HepG2 (cell line): ENCODE data around the gene WEE1. TPM values are rescaled to one million over a fixed set of nuclear protein-coding genes. Genes with fewer than 3 reads are reported as not detected.

Source experiments
- FOXJ3 ChIP-seq: sonication (generic); formaldehyde crosslinking; IDR thresholded peaks from 2 replicates; pipeline ENCODE4 v1.4.0; 2020; ENCODE audit warnings: missing genetic modification reagents, mild to moderate bottlenecking, borderline replicate concordance
- HDAC2 ChIP-seq: sonication (generic); formaldehyde crosslinking; IDR thresholded peaks from 2 replicates; pipeline ENCODE4 v1.4.0; 2020; ENCODE audit warnings: missing genetic modification reagents
- NCOR1 ChIP-seq: fragments of 200-600 bp; sonication (generic); IDR thresholded peaks from 2 replicates; pipeline ENCODE4 v1.7.0; 2017; ENCODE audit warnings: antibody characterized with exemption, low read length, borderline replicate concordance
- NFIB ChIP-seq: sonication (generic); formaldehyde crosslinking; IDR thresholded peaks from 2 replicates; pipeline ENCODE4 v1.9.0; 2021; ENCODE audit warnings: missing genetic modification reagents, mild to moderate bottlenecking, borderline replicate concordance
- NPAS2 ChIP-seq: sonication (generic); formaldehyde crosslinking; IDR thresholded peaks from 2 replicates; pipeline ENCODE4 v1.8.0; 2022; ENCODE audit warnings: mild to moderate bottlenecking, missing genetic modification reagents, borderline replicate concordance
- ZIK1 ChIP-seq: sonication (generic); formaldehyde crosslinking; IDR thresholded peaks from 2 replicates; pipeline ENCODE4 v1.5.0; 2020; ENCODE audit warnings: mild to moderate bottlenecking, low read depth, missing genetic modification reagents, borderline replicate concordance
- ZNF124 ChIP-seq: sonication (generic); formaldehyde crosslinking; IDR thresholded peaks from 2 replicates; pipeline ENCODE4 v1.4.0; 2020; ENCODE audit warnings: missing genetic modification reagents
- ZNF30 ChIP-seq: sonication (generic); formaldehyde crosslinking; IDR thresholded peaks from 2 replicates; pipeline ENCODE4 v1.5.0; 2020; ENCODE audit warnings: mild to moderate bottlenecking, missing genetic modification reagents
- ZNF44 ChIP-seq: sonication (generic); formaldehyde crosslinking; IDR thresholded peaks from 2 replicates; pipeline ENCODE4 v1.5.1; 2020; ENCODE audit warnings: mild to moderate bottlenecking, missing genetic modification reagents
- ZNF558 ChIP-seq: sonication (generic); formaldehyde crosslinking; IDR thresholded peaks from 2 replicates; pipeline ENCODE4 v1.9.0; 2022; ENCODE audit warnings: mild to moderate bottlenecking, missing genetic modification reagents, borderline replicate concordance
- ZNF850 ChIP-seq: sonication (generic); formaldehyde crosslinking; conservative IDR thresholded peaks from 2 replicates; pipeline ENCODE4 v1.9.0; 2021; ENCODE audit warnings: mild to moderate bottlenecking, missing genetic modification reagents
- ZSCAN29 ChIP-seq: sonication (generic); formaldehyde crosslinking; conservative IDR thresholded peaks from 2 replicates; pipeline ENCODE4 v1.4.0; 2020; ENCODE audit warnings: mild to moderate bottlenecking, missing genetic modification reagents
- polyA plus RNA-seq, 8 experiments: library from polyadenylated mRNA; depleted of rRNA in 3 of 8; stranded (reverse) in 7 of 8; unstranded in 1 of 8; fragments of >200 nt; fragmentation: Illumina TruSeq in 4 of 8; extraction: Trizol in 4 of 8; gene quantifications; 2 replicates each; pipeline versions ENCODE4 v1.2.1 to v1.2.3, GENCODE V29; 2011 to 2016; ENCODE audit warnings: low read depth in 4 of 8, missing spikeins in 1 of 8, mixed read lengths in 1 of 8; ENCODE audit not compliant: insufficient read depth in 1 of 8
- total RNA-seq, 5 experiments: library from RNA; depleted of rRNA; stranded (reverse); fragments of >200 nt; fragmentation: Illumina TruSeq; extraction: Trizol; gene quantifications; 2 replicates each; pipeline ENCODE4 v1.2.3, GENCODE V29; 2016; ENCODE audit warnings: low read depth in 1 of 5
- TF ChIP-seq, protein P1 (sequence below): sonication (generic); formaldehyde crosslinking; IDR thresholded peaks from 2 replicates; pipeline ENCODE4 v1.4.0; 2020; ENCODE audit warnings: mild to moderate bottlenecking, missing genetic modification reagents, borderline replicate concordance
- TF ChIP-seq, protein P2 (sequence below): IDR thresholded peaks from 2 replicates; pipeline ENCODE4 v1.6.1; 2018; ENCODE audit warnings: missing genetic modification reagents, mild to moderate bottlenecking, missing compliant biosample characterization
- TF ChIP-seq, protein P3 (sequence below): fragments of 450-650 bp; IDR thresholded peaks from 2 replicates; pipeline ENCODE4 v1.6.1; 2016
- TF ChIP-seq, protein P4 (sequence below): sonication (generic); formaldehyde crosslinking; IDR thresholded peaks from 2 replicates; pipeline ENCODE4 v1.9.0; 2021; ENCODE audit warnings: missing genetic modification reagents, borderline replicate concordance
- TF ChIP-seq, protein P5 (sequence below): sonication (generic); formaldehyde crosslinking; IDR thresholded peaks from 2 replicates; pipeline ENCODE4 v1.4.0; 2020; ENCODE audit warnings: missing genetic modification reagents, mild to moderate bottlenecking, borderline replicate concordance
- TF ChIP-seq, protein P6 (sequence below): sonication (generic); formaldehyde crosslinking; conservative IDR thresholded peaks from 2 replicates; pipeline ENCODE4 v1.4.0; 2020; ENCODE audit warnings: mild to moderate bottlenecking, missing genetic modification reagents, moderate library complexity

Gene WEE1
- total and polyA plus RNA-seq, 2 of the 13 experiments (the other 11 are each of a cell fraction or from before 2014, with no cell fraction given): 31.4 to 63.7 TPM

DNA sequence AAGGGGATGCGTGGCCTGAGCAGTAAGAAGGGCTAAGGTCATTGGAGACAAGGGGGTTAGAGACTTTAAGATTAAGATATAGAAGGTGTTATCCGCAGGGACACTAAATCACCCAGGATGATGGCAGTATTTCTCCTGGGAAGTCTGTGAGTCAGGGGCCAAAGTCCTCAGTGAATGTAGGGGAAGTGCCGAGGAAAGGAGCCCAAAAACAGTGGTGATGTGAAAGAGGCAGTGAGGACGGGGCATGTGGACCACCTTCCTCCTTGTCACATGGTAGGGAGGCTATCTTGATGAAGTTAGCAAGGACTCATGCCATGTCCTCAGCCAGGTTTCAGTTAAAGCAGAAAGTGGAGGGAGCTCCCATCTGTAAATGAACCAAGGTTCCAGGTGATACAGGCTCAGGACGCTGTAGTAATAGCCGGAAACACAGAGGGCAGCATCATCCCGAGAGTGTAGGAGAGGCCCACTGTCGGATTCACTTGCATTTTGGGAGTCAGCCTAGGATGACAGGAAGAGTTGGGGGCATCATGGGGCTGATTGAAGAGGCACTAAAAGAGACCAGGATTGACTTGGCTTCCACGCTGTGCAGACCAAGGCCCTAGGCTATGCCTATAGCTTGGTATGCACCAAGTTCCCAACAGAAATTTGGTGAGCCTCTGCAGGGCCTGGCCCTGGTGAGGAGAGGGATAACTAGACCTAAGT is 33.5 kb downstream of the WEE1 start (continued):
- TF ChIP-seq, protein P1, sequence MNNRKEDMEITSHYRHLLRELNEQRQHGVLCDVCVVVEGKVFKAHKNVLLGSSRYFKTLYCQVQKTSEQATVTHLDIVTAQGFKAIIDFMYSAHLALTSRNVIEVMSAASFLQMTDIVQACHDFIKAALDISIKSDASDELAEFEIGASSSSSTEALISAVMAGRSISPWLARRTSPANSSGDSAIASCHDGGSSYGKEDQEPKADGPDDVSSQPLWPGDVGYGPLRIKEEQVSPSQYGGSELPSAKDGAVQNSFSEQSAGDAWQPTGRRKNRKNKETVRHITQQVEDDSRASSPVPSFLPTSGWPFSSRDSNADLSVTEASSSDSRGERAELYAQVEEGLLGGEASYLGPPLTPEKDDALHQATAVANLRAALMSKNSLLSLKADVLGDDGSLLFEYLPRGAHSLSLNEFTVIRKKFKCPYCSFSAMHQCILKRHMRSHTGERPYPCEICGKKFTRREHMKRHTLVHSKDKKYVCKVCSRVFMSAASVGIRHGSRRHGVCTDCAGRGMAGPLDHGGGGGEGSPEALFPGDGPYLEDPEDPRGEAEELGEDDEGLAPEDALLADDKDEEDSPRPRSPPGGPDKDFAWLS (CRISPR knock-in tag): no peak
- TF ChIP-seq NPAS2 (CRISPR knock-in tag) (no peak), ZNF124 (CRISPR knock-in tag) (no peak), ZNF558 (CRISPR knock-in tag) (no peak), ZIK1 (no peak), ZNF44 (CRISPR knock-in tag) (no peak), ZNF30 (no peak), ZSCAN29 (CRISPR knock-in tag) (0 out of 2 replicates have a peak, but pooled peaks have one; percentile 42), ZNF850 (no peak), NFIB (no peak), HDAC2 (CRISPR knock-in tag) (no peak), FOXJ3 (CRISPR knock-in tag) (no peak), NCOR1 (no peak)
- TF ChIP-seq, protein P2, sequence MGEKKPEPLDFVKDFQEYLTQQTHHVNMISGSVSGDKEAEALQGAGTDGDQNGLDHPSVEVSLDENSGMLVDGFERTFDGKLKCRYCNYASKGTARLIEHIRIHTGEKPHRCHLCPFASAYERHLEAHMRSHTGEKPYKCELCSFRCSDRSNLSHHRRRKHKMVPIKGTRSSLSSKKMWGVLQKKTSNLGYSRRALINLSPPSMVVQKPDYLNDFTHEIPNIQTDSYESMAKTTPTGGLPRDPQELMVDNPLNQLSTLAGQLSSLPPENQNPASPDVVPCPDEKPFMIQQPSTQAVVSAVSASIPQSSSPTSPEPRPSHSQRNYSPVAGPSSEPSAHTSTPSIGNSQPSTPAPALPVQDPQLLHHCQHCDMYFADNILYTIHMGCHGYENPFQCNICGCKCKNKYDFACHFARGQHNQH (CRISPR knock-in tag): no peak
- TF ChIP-seq, protein P3, sequence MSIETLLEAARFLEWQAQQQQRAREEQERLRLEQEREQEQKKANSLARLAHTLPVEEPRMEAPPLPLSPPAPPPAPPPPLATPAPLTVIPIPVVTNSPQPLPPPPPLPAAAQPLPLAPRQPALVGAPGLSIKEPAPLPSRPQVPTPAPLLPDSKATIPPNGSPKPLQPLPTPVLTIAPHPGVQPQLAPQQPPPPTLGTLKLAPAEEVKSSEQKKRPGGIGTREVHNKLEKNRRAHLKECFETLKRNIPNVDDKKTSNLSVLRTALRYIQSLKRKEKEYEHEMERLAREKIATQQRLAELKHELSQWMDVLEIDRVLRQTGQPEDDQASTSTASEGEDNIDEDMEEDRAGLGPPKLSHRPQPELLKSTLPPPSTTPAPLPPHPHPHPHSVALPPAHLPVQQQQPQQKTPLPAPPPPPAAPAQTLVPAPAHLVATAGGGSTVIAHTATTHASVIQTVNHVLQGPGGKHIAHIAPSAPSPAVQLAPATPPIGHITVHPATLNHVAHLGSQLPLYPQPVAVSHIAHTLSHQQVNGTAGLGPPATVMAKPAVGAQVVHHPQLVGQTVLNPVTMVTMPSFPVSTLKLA: no peak
- TF ChIP-seq, protein P4, sequence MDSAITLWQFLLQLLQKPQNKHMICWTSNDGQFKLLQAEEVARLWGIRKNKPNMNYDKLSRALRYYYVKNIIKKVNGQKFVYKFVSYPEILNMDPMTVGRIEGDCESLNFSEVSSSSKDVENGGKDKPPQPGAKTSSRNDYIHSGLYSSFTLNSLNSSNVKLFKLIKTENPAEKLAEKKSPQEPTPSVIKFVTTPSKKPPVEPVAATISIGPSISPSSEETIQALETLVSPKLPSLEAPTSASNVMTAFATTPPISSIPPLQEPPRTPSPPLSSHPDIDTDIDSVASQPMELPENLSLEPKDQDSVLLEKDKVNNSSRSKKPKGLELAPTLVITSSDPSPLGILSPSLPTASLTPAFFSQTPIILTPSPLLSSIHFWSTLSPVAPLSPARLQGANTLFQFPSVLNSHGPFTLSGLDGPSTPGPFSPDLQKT (CRISPR knock-in tag): no peak
- TF ChIP-seq, protein P5, sequence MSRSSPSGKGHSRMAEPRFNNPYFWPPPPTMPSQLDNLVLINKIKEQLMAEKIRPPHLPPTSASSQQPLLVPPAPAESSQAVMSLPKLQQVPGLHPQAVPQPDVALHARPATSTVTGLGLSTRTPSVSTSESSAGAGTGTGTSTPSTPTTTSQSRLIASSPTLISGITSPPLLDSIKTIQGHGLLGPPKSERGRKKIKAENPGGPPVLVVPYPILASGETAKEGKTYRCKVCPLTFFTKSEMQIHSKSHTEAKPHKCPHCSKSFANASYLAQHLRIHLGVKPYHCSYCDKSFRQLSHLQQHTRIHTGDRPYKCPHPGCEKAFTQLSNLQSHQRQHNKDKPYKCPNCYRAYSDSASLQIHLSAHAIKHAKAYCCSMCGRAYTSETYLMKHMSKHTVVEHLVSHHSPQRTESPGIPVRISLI (CRISPR knock-in tag): no peak
- TF ChIP-seq, protein P6, sequence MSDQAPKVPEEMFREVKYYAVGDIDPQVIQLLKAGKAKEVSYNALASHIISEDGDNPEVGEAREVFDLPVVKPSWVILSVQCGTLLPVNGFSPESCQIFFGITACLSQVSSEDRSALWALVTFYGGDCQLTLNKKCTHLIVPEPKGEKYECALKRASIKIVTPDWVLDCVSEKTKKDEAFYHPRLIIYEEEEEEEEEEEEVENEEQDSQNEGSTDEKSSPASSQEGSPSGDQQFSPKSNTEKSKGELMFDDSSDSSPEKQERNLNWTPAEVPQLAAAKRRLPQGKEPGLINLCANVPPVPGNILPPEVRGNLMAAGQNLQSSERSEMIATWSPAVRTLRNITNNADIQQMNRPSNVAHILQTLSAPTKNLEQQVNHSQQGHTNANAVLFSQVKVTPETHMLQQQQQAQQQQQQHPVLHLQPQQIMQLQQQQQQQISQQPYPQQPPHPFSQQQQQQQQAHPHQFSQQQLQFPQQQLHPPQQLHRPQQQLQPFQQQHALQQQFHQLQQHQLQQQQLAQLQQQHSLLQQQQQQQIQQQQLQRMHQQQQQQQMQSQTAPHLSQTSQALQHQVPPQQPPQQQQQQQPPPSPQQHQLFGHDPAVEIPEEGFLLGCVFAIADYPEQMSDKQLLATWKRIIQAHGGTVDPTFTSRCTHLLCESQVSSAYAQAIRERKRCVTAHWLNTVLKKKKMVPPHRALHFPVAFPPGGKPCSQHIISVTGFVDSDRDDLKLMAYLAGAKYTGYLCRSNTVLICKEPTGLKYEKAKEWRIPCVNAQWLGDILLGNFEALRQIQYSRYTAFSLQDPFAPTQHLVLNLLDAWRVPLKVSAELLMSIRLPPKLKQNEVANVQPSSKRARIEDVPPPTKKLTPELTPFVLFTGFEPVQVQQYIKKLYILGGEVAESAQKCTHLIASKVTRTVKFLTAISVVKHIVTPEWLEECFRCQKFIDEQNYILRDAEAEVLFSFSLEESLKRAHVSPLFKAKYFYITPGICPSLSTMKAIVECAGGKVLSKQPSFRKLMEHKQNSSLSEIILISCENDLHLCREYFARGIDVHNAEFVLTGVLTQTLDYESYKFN: no peak
